Endodermal cell (in vitro differentiated cells): ENCODE measurements around the gene GRM7. TPM values are rescaled to one million over a fixed set of nuclear protein-coding genes. Genes with fewer than 3 reads are reported as not detected.

Source experiments
- DNase-seq: peaks from one replicate; pipeline ENCODE4 v3.0.0-alpha.2; 2017
- H3K27ac ChIP-seq: 2 replicates; pipeline ENCODE4 v1.5.1; 2013; ENCODE audit warnings: mild to moderate bottlenecking, low read depth, low read length, moderate library complexity
- H3K27me3 ChIP-seq: 2 replicates; pipeline ENCODE4 v1.6.1; 2013; ENCODE audit warnings: mild to moderate bottlenecking, low read length, moderate library complexity; ENCODE audit not compliant: insufficient read depth, control insufficient read depth, poor library complexity, severe bottlenecking
- H3K36me3 ChIP-seq: 2 replicates; pipeline ENCODE4 v1.7.0; 2013; ENCODE audit warnings: mild to moderate bottlenecking, low read length, moderate library complexity; ENCODE audit not compliant: control insufficient read depth, insufficient read depth
- H3K4me1 ChIP-seq: one replicate; pipeline ENCODE4 v1.7.0; 2013; ENCODE audit warnings: low read length; ENCODE audit not compliant: control insufficient read depth, insufficient read depth
- H3K4me3 ChIP-seq: 2 replicates; pipeline ENCODE4 v1.5.1; 2013; ENCODE audit warnings: mild to moderate bottlenecking, low read length, moderate library complexity
- H3K9ac ChIP-seq: 2 replicates; pipeline ENCODE4 v1.6.1; 2013; ENCODE audit warnings: mild to moderate bottlenecking, low read length, moderate library complexity; ENCODE audit not compliant: poor library complexity, severe bottlenecking; ENCODE audit errors: extremely low read depth
- H3K9me3 ChIP-seq: 2 replicates; pipeline ENCODE4 v1.6.1; 2013; ENCODE audit warnings: mild to moderate bottlenecking, low read length, moderate library complexity; ENCODE audit not compliant: control insufficient read depth
- H3K27ac Mint-ChIP-seq: 2 replicates; pipeline ENCODE4 v1.8.0; 2020; ENCODE audit warnings: mixed read lengths
- H3K27me3 Mint-ChIP-seq: 2 replicates; pipeline ENCODE4 v1.8.0; 2021; ENCODE audit warnings: mild to moderate bottlenecking, mixed read lengths; ENCODE audit not compliant: insufficient read depth
- H3K36me3 Mint-ChIP-seq: 2 replicates; pipeline ENCODE4 v1.8.0; 2020; ENCODE audit warnings: low read depth, mixed read lengths
- H3K4me1 Mint-ChIP-seq: 2 replicates; pipeline ENCODE4 v1.8.0; 2020; ENCODE audit warnings: mixed read lengths
- H3K4me3 Mint-ChIP-seq: 2 replicates; pipeline ENCODE4 v1.8.0; 2020; ENCODE audit warnings: mild to moderate bottlenecking, moderate library complexity, mixed read lengths
- H3K9me3 Mint-ChIP-seq: 2 replicates; pipeline ENCODE4 v1.8.0; 2020; ENCODE audit warnings: mild to moderate bottlenecking, mixed read lengths
- WGBS, 2 experiments: methylation state at CpG; one replicate each; pipeline versions ENCODE4 v1.1.5 to v1.1.7; 2013; ENCODE audit warnings: missing lambda C conversion rate in 2 of 2, mixed read lengths in 1 of 2; ENCODE audit not compliant: insufficient coverage in 1 of 2, insufficient read length in 1 of 2; 5-methylcytosine and 5-hydroxymethylcytosine counted together
- total RNA-seq, 2 donors: library from RNA; stranded (reverse); fragmentation: NEBNext Ultra II Directional in 1 of 2; extraction: Animal tissue kit (Norgen Biotek cat#: 25700) in 1 of 2; gene quantifications; 2 replicates in 1 of 2; 3 replicates in 1 of 2; pipeline ENCODE4 v1.2.1, GENCODE V29; 2021
- TF ChIP-seq, protein P1 (sequence below): fragments of 200-600 bp; sonication (generic); conservative IDR thresholded peaks from 2 replicates; pipeline ENCODE4 v1.5.0; 2021; ENCODE audit warnings: antibody characterized with exemption, mild to moderate bottlenecking

The GRM7 gene
- total RNA-seq, 2 donors from 2014 or later = 0.11 to 0.73 TPM

DNA sequence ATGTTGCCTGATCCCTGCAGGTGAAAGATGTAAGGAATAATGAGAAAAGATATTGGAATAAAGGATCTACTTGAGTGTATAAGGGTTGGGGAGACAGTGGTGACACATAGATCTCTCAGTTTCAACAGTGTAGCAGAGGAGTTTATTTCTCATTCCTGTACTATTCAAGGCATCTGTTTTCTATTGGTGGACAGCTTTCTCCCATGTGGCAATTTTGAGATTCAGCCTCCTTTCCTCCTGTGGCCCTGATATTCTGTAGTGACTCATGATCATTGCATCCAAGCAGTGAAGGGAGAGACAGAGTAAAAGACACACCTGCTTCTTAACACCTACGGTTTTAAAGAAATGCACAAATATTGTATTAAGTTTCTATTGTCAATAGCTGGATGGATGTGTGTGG lies 327.6 kb downstream of the GRM7 start:
- Histone ChIP-seq H3K27me3 (no peaks in the 10 kb centered on the region), H3K9ac (no peak overlapping the region), H3K9me3 (no peaks in the 10 kb centered on the region), H3K4me3 (no peak overlapping the region), H3K36me3 (no peaks in the 10 kb centered on the region), H3K27ac (no peak overlapping the region), H3K4me1 (no peaks in the 10 kb centered on the region)
- DNase-seq = no peak
- Mint-ChIP-seq H3K36me3 (no peaks in the 10 kb centered on the region), H3K4me1 (no peaks in the 10 kb centered on the region), H3K9me3 (no peaks in the 10 kb centered on the region), H3K27ac (no peak overlapping the region), H3K27me3 (no peaks in the 10 kb centered on the region), H3K4me3 (no peak overlapping the region)
- TF ChIP-seq, protein P1, sequence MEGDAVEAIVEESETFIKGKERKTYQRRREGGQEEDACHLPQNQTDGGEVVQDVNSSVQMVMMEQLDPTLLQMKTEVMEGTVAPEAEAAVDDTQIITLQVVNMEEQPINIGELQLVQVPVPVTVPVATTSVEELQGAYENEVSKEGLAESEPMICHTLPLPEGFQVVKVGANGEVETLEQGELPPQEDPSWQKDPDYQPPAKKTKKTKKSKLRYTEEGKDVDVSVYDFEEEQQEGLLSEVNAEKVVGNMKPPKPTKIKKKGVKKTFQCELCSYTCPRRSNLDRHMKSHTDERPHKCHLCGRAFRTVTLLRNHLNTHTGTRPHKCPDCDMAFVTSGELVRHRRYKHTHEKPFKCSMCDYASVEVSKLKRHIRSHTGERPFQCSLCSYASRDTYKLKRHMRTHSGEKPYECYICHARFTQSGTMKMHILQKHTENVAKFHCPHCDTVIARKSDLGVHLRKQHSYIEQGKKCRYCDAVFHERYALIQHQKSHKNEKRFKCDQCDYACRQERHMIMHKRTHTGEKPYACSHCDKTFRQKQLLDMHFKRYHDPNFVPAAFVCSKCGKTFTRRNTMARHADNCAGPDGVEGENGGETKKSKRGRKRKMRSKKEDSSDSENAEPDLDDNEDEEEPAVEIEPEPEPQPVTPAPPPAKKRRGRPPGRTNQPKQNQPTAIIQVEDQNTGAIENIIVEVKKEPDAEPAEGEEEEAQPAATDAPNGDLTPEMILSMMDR = no peak
- 100% methylated on average over 1 of the region's 1 CpG for WGBS, 2 experiments

DNA sequence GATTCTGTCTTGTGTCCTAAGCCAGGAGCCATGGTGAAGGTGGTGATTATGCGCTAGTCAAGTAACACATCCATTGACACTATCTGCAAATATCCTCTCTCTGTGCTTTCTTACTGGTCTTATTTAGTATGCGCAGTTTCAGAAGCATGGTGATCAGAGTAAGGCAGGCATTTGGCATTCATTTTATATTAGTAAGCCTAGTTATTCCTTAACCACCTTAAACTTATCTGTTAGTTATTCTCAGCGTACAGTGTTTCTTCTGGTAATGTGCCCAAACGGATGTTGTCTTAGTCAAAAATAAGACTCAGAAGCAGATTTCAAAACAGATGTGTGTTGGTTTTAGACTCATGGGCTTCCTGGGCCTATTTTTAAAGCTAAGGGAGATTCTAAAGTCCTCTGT lies 329.2 kb downstream of the GRM7 start:
- no peaks in the 10 kb centered on the region for H3K9me3 ChIP-seq
- no peaks in the 10 kb centered on the region for H3K36me3 ChIP-seq
- no peak overlapping the region for H3K27ac Mint-ChIP-seq

DNA sequence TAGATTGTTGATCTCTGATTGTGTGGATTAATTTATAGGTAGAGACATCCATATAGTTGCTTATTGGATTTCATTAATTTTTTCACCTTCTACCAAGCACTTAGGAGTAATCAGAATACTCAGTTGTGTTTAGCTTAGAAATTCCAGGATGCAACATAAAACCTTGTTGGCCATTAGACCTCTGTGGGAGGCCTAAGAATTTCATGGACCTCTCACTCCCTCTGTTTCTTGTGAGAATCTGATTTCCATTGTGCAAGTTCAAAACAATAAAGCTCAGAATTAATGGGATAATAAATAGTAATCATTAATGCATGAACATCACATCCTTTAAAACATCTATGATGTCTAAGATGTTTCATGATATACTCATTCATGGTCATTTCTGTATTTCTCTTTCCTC lies 332.4 kb downstream of the GRM7 start:
- no peaks in the 10 kb centered on the region for H3K36me3 ChIP-seq
- TF ChIP-seq, protein P1 = no peak
- Mint-ChIP-seq H3K36me3 (no peaks in the 10 kb centered on the region), H3K9me3 (no peaks in the 10 kb centered on the region), H3K27ac (no peak overlapping the region), H3K4me3 (no peak overlapping the region), H3K27me3 (no peaks in the 10 kb centered on the region), H3K4me1 (no peaks in the 10 kb centered on the region)
- no peak overlapping the region for H3K9ac ChIP-seq
- no peak for DNase-seq
- no peaks in the 10 kb centered on the region for H3K9me3 ChIP-seq
- no peaks in the 10 kb centered on the region for H3K27me3 ChIP-seq
- no peak overlapping the region for H3K27ac ChIP-seq
- H3K4me3 ChIP-seq = no peak overlapping the region
- no peaks in the 10 kb centered on the region for H3K4me1 ChIP-seq

More for the DNA sequence above, 329.2 kb downstream of the GRM7 start:
- no peak overlapping the region for H3K4me3 ChIP-seq
- TF ChIP-seq, protein P1 = no peak
- no peak for DNase-seq
- H3K4me1 ChIP-seq = no peaks in the 10 kb centered on the region
- H3K9ac ChIP-seq = no peak overlapping the region
- Mint-ChIP-seq H3K4me1 (no peaks in the 10 kb centered on the region), H3K4me3 (no peak overlapping the region), H3K9me3 (no peaks in the 10 kb centered on the region), H3K36me3 (no peaks in the 10 kb centered on the region), H3K27me3 (no peaks in the 10 kb centered on the region)
- H3K27ac ChIP-seq = no peak overlapping the region
- H3K27me3 ChIP-seq = no peaks in the 10 kb centered on the region
- WGBS, 2 experiments = 94 to 99% methylated on average over 3 to 4 of the region's 4 CpGs
